Fibroblast of lung (primary cell): ENCODE measurements around the gene ASGR1.

Experiments used
- EZH2 ChIP-seq: IDR thresholded peaks from 2 replicates; pipeline ENCODE4 v1.5.1; 2012; ENCODE audit warnings: low read length, control low read depth, mild to moderate bottlenecking; ENCODE audit errors: missing control alignments
- TF ChIP-seq, protein P1 (sequence below), 2 donors: IDR thresholded peaks in 1 of 2; conservative IDR thresholded peaks in 1 of 2; 1 replicate in 1 of 2; 2 replicates in 1 of 2; pipeline ENCODE4 v1.5.1; 2011 to 2012; ENCODE audit warnings: low read length in 2 of 2, control low read depth in 1 of 2, inconsistent platforms in 1 of 2, low read depth in 1 of 2, mild to moderate bottlenecking in 1 of 2

DNA sequence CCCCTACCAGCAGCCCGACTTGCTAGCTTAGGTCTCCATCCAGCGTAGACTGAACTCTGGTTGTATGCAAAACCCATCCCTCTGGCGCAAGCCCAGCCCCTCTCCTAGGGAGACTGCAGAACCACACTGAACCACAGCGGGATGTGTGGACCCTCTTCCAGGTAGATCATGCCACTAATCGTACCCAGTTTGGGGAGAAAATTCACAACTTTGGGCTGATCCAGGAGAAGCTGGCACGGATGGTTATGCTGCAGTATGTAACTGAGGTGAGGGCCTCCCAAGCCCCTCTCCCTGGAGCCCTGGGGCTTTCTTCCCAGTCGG is 43.8 kb upstream of the ASGR1 start:
- TF ChIP-seq EZH2, result no peak
- TF ChIP-seq, protein P1, sequence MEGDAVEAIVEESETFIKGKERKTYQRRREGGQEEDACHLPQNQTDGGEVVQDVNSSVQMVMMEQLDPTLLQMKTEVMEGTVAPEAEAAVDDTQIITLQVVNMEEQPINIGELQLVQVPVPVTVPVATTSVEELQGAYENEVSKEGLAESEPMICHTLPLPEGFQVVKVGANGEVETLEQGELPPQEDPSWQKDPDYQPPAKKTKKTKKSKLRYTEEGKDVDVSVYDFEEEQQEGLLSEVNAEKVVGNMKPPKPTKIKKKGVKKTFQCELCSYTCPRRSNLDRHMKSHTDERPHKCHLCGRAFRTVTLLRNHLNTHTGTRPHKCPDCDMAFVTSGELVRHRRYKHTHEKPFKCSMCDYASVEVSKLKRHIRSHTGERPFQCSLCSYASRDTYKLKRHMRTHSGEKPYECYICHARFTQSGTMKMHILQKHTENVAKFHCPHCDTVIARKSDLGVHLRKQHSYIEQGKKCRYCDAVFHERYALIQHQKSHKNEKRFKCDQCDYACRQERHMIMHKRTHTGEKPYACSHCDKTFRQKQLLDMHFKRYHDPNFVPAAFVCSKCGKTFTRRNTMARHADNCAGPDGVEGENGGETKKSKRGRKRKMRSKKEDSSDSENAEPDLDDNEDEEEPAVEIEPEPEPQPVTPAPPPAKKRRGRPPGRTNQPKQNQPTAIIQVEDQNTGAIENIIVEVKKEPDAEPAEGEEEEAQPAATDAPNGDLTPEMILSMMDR (conservative IDR thresholded peaks at IDR 0.05 in 1 of 2, IDR thresholded peaks at IDR 0.05 in 1 of 2; ENCODE audit: low read depth in 1 of 2, low read length in 2 of 2), result no peak
